Vagina (tissue), 2 donors: ENCODE measurements around the gene ADARB2.

Experiments
- CTCF ChIP-seq, 3 experiments: fragments of 450-650 bp in 2 of 3; fragments of 200-600 bp in 1 of 3; sonication (generic) in 1 of 3; IDR thresholded peaks; one replicate each; pipeline ENCODE4 v1.5.1; 2017 to 2019; ENCODE audit warnings: antibody characterized with exemption in 3 of 3, mild to moderate bottlenecking in 2 of 3, moderate library complexity in 2 of 3
- POLR2A ChIP-seq, 2 donors: fragments of 450-650 bp; IDR thresholded peaks; one replicate each; pipeline ENCODE4 v1.6.1; 2017; ENCODE audit warnings: antibody characterized with exemption in 2 of 2, mild to moderate bottlenecking in 2 of 2, moderate library complexity in 2 of 2
- POLR2AphosphoS5 ChIP-seq, 2 donors: sonication (generic); formaldehyde crosslinking; IDR thresholded peaks; one replicate each; pipeline ENCODE4 v1.9.0; 2017; ENCODE audit warnings: antibody characterized with exemption in 2 of 2, mild to moderate bottlenecking in 2 of 2, low read depth in 1 of 2; ENCODE audit not compliant: insufficient read depth in 1 of 2

- no peak for TF ChIP-seq POLR2AphosphoS5 (IDR thresholded peaks at IDR 0.05; ENCODE audit: insufficient read depth in 1 of 2, low read depth in 1 of 2)
- no peak for TF ChIP-seq POLR2A (IDR thresholded peaks at IDR 0.05)
- TF ChIP-seq CTCF (IDR thresholded peaks at IDR 0.05), result no peak
These were observed 107.8 kb downstream of the ADARB2 start for GRCh38 chr10:1629326-1630198.
